Measurements from ENCODE around the gene GPC5.

The GPC5 gene

DNA sequence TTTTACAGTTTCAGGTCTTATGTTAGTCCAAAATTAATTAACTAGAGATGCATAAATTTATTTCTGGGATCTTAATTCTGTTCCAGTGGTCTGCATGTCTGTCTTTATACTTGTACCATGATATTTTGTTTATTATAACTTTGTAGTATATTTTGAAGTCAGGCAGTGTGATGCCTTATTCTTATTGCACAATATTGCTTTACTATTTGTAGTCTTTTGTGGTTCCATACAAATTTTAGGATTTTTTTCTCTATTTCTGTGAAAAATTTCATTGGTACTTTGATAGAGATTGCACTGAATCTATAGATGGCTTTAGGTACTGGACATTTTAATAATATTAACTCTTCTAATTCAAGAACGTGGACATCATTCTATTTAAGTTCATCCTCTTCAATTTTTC, 304.0 kb downstream of the GPC5 start:
- no peak for DNase-seq (ENCODE audit: low read depth in 2 of 3, low spot score in 2 of 3)

DNA sequence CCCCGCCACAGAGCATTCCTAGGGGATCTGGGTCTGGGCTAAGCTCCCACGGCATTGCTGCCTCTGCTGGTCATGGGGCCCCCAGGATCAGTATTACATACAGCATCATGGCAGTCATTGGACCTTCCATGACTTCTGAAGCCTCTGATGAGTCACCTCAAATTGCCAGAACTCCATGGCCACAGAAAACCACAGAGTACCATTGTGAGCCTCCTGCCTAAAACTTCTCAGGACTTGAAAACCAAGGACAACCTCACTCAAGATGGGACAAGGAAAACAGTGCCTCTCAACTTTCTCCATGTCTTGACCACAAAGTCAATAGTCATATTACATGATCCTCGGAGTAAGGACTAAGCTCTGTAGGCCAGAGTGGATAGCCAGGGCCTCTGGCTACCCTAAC, 306.0 kb downstream of the GPC5 start:
- no peak for DNase-seq (ENCODE audit: low read depth in 2 of 3, low spot score in 2 of 3)

DNA sequence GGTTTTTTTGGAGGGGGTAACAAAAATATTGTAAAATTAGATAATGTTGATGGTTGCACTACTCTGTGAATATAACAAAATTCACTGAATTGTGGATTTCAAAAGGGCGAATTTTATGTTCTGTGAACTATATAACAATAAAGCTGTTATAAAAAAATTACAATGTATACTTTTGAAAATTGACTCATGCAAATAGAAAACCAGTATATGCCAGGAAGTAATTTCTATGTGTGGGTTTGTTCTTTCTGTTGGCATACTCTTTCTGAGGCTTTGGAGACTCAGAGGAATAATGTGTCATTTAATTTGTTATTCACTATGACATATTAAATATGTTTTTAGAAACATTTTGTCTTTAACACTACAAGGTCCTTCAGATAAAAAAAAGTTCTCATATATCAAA, 310.1 kb downstream of the GPC5 start:
- no peak for DNase-seq (ENCODE audit: low read depth in 2 of 3, low spot score in 2 of 3)

DNA sequence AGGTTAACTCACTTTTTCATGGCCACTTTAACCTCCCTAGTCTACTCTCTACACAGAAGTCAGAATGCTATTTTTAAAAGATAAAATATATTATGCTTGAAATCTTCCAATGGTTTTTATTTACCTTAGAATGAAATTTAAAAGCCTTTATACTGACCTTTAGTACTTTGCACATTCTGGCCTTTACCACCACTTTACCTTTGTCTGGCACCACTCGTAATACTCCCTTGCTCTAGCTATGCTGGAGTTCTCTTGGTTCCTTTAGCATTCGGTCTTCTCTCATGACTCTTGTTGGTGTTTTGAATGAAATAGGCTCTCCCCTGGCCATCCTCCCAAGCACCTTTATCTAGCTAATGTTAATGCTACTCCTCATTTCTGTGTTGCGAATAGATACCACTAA, 310.8 kb downstream of the GPC5 start:
- DNase-seq (ENCODE audit: low read depth in 2 of 3, low spot score in 2 of 3), result no peak

DNA sequence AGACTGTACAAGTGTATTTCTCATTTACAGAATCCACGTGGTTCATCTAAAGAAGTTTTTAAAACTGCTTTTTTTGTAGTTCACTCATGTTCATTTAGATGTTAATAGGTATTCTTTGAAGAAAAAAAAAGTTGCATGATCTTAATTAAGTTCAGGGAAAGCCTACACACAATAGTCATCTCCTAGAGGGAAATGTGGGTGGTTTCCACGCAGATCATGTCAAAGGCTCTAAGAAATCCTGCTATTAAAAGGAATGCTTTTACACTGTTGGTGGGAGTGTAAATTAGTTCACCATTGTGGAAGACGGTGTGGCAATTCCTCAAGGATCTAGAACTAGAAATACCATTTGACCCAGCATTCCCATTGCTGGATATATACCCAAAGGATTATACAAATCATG, 312.3 kb downstream of the GPC5 start:
- DNase-seq (ENCODE audit: low read depth in 2 of 3, low spot score in 2 of 3), result no peak

DNA sequence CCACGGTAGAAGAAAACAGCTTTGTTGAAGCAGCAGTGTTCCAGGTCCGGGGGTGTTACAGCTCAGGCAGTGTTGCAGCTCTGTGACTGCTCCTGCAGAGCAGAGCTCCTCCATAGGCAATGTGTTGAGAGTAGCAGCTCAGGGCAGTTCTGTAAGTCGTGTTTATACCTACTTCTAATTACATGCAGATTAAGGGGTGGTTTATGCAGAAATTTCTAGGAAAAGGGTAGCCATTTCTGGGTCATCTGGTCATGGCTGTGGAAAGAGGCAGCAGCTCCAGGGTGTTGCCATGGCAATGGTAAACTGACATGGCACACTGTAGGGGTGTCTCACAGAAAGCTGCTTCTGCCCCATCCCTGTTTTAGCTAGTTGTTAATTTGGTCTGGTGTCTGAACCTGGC, 316.4 kb downstream of the GPC5 start:
- no peak for DNase-seq (ENCODE audit: low read depth in 2 of 3, low spot score in 2 of 3)

DNA sequence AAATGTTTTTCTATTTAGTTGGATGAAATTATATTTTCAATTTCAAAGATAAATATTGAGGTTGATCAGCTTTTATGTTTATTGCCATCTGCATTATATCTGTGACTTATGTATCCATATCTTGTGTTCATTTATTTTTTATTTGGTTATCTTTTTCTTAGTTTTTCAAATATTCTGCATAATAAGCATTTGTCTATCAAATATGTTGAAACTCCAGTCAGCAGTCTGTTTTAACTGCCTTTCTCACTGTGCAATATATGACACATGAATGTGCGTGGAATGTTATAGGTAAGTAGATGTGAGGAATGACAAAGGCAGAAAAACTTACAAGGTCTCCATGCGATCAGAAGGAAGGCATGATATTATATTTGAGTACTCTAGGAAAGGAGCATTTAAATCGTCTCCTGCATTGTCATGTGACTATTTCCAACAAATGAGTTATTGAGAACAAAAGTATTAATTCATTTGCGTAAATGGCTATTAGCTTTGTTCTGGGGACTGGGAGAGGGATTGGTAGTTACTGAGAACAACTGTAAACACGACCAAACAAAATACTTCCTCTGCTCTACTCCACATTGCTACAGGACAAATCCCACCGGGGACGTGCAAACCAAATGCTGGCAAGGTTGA, 318.1 kb downstream of the GPC5 start:
- DNase-seq (ENCODE audit: low read depth in 2 of 3, low spot score in 2 of 3), result no peak

DNA sequence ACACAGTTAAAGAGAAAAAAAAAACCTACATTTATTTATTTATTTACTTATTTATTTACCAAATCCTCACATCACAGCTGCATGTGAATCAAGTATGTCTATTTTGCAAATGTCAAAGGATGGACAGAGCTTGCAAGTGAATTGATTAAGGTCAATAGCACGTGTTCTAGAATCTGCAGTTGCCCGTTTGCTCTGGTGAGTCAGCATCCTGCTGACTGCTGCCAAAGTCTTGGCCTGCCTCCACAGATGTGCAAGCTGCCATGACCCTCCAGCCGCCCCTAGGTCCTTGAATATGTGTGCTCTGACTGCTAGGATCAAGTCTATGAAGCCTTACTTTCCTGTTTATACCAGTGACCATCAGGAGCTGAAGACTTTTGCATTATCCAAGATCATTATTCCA, 320.6 kb downstream of the GPC5 start:
- no peak for DNase-seq (ENCODE audit: low read depth in 2 of 3, low spot score in 2 of 3)

DNA sequence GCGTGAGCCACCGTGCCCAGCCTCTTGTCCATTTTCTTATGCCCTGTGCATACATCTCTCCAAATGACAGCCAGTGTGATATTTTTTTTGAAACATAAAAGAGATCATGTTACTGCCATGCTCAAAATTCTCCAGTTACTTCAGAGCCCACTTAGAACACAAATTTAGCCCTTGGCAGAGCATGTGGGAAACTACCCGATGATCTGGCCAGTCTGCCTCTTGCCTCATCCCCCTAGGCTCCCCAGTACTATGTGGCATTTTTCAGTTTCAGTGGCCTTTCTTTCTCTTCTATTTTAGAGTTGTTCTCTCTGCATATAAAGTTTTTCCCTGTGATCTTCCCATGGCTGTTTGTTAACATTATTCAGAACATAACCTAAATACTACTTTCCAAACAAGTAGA, 323.0 kb downstream of the GPC5 start:
- DNase-seq (ENCODE audit: low read depth in 2 of 3, low spot score in 2 of 3), result no peak

DNA sequence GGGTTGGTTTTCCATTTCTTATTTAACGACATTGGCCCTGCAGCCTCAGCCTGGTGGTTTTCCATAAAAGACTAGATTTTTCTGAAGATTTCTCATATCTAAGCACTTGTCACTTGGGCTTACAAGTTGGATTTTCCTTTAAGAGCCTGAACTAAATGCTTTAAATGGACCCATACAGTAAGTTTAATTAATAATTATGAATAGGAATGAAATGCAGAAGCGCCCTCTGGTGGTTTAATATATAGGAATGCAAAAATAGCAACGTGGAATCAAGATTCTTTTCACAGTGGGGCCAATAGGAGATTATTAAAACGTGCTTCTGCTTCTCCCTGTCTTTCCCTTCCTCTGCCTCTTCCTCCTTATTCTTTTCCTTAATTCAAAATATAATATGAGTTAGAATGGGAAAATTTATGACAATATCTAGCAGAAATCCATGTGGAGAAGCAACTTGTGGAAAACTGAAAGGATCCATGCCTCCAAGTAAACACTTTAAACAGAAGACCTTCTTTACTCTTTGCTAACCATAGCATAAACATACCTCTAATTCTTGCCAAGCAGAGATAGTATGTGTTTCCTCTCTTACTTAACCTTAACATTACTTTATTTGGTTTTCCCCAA, 324.0 kb downstream of the GPC5 start:
- no peak for DNase-seq (ENCODE audit: low read depth in 2 of 3, low spot score in 2 of 3)

DNA sequence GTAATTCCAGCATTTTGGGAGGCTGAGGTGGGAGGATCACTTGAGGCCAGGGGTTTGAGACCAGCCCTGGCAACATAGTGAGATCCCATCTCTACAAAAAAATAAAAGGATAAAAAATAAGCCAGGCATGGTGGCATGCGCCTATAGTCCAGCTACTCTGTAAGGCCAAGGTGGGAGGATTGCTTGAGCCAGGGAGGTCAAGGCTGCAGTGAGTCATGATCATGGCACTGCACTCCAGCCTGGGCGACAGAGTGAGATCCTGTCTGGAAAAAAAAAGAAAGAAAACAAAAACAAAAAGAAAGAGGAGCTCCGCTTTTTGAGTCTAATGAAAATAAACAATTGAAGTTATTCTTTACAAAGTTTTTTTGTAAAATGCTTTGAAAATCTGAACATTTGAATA, 326.2 kb downstream of the GPC5 start:
- DNase-seq (ENCODE audit: low read depth in 2 of 3, low spot score in 2 of 3), result no peak

DNA sequence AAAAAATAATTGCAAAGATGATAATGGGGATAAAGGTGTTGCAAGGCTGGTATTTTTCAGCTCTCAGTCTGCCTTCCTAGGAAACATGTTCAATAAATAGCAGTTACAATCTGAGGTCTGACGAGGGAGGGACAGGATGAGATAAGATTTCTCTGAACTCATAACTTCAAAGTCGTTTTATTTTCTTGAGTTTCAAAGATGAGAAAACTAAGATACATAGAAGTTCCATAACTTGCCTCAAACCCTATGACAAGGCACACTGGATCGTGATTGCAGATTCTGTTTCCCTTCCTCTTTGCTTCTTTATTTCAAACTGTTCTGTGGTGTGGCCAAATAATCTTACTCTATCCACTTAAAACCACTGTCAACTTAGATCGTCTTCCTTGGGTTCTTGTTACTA, 327.2 kb downstream of the GPC5 start:
- no peak for DNase-seq (ENCODE audit: low read depth in 2 of 3, low spot score in 2 of 3)

DNA sequence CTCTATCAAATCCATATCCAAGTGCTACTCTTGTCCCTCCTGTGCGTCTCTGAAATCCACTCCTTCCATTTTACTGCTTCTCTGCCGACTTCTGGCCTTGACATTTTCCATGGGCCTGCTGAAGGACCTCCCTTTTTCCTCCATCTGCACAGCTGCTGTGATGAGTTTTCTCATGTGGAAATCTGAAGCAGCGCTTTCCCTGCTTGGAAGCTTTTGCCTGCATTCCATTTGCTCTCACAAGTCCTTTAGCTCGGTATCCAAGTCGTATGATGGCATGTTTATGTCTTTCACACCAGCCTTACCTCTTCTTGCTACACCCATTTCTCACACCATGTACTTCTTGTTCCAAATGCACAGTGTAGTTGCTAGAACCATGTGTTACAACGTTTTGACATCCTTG, 328.2 kb downstream of the GPC5 start:
- DNase-seq (ENCODE audit: low read depth in 2 of 3, low spot score in 2 of 3), result no peak

DNA sequence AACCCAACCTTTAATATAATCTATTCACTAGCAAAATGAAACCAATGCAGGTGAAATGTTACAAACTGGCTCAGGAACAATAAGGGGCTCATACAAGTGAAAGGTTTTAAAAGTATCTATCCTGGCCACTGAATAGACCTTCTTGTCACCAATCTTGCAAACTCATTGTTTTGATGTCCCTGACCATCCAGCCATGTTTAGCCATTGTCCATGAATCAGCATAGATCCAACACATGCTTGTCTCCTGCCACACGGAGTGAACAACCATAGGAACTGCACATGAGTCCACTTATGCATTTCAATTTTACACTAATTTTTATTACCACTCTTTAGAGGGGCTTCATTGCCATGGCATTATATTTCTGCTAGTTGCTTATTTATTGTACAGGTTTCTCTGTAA, 331.4 kb downstream of the GPC5 start:
- DNase-seq (ENCODE audit: low read depth in 2 of 3, low spot score in 2 of 3), result no peak

DNA sequence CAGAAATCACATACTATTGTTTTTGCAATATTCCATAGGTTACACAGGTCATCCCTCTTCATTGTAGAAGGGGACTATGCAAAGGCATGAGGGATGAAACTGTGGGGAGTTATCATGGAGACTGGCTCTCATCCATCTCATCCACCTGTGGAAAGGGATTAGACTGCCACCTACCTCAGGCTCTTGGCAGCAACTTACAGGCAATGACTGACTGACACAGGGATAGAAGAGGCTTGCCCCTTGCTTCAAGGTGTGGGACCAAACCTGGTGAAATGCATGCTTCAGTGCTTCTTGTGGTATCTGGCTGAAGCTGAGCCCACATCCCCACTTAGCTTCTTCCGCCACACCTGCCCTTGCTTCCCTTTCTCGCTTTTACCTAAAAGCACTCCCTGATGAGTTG, 341.3 kb downstream of the GPC5 start:
- DNase-seq (ENCODE audit: low read depth in 2 of 3, low spot score in 2 of 3), result no peak

DNA sequence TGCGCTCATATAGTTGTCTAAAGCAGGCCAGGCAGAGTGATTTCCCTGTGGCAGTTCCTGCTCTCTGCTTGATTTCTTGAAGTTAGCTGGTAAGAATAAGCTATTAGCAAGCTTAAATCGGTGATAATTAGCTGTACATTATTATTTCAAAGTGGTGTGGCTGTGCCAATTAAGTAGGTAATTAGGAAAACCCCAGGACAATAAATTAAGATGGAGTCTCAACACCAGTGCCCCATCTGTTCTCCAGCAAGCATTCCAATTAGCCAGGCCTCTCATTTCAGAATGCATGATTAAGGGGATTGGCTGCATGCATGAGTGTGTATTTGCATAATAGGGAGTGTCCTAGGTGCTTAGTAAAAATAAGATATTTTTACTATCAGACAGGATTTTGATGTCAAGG, 342.3 kb downstream of the GPC5 start:
- DNase-seq (ENCODE audit: low read depth in 2 of 3, low spot score in 2 of 3), result no peak

DNA sequence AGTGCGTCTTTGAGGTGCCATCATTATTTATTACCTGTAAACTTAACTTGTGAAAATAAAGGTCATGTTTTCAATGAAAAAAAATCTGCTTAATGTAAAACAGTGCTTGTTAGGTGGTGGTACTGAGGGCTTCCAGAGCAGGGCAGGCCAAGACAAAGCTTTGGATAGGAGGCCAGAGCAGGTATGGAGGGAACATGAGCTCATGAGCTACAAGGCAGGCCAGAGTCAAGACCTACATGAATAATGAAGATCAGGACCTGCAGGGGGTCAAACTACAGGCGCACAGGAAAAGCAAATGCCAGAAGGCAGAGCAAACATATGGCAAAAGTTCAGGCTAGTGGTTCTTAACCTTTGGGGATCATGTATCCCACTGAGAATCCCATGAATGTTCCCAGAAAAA, 343.5 kb downstream of the GPC5 start:
- no peak for DNase-seq (ENCODE audit: low read depth in 2 of 3, low spot score in 2 of 3)

DNA sequence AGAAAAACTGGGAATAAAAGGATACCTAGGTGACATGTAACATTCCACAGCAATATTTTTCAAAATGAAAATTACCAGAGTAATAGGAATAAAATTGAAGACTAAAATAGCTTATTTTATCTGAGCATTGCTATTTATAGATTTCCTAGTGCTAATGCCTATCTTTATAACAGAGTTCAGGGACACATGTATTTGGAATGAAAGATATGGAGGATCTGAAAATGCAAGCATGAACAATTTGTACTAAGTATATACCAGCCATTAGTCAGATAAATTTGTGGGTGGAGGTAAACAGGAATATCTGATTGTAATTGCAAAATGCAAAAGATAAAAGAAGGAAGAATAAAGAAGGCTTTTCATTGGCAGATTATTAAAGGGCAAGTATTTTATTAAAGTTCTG, 345.9 kb downstream of the GPC5 start:
- no peak for DNase-seq (ENCODE audit: low read depth in 2 of 3, low spot score in 2 of 3)

DNA sequence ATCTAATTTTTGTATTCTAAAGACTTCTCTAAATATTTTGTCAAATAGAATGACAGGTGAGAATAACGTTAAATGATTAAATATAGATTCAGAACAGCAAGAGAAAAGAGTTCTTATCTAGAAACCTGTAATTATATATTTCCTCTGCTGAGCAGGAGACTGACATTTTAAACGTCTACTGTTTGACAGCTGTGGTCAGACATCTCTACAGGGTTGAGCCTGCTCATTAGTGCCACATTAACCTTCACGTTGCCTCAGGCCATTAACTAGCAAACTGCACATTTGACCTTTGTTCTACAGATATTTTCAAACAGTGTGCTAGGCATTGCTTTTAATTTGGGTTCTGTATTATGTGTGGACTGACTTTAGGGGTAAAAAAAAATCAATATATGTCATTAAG, 347.5 kb downstream of the GPC5 start:
- DNase-seq (ENCODE audit: low read depth in 2 of 3, low spot score in 2 of 3), result no peak

DNA sequence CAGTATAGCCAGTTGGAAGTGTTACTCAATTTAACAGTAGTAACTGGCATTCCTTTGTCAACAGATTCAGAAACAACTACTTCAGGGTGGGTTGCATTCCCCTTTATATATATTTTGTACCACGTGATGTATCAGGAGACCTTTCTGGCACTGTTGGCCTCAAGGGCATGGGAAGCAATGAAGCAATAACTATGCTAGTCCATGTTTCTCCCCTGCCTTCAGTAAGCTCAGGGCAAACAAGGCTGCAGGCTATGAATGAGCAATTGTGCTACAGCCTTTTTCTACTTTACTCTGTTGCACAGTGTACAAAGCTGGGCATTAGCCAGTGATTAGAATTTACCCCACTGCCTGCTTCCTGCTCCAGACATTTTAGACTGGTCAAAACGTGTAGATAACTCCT, 348.8 kb downstream of the GPC5 start:
- DNase-seq (ENCODE audit: low read depth in 2 of 3, low spot score in 2 of 3), result no peak

DNA sequence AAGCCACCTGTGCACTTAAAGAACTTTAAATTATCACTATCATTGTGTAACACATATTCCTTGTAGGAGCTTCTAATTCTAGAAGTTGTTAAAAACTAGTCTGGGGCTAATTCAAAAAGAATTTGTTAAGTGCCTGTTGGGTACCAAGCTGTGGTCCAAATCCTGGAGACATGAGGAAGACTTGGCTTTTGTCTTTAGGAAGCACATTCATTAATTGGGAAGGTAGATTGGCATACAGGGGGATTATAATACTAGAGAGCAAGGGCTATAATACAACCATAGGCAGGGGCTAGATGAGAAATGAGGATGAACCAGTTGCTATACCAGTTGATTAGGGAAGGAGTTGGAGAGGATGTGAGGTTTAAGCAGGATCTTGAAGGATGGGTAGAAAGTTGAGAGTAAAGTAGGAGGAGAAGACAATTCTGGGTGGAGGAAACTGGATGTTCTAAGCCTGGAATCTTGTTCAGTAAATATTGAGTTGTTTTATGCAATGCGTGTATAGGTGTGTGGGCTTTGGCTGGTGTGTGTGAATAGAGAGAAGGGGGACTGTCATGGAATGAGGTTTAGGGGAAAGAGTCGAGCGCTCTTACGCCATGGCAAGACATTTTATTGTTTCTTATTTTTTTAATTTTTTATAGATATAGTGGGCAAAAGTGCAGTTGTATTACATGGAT, 350.1 kb downstream of the GPC5 start:
- DNase-seq (ENCODE audit: low read depth in 2 of 3, low spot score in 2 of 3), result no peak

DNA sequence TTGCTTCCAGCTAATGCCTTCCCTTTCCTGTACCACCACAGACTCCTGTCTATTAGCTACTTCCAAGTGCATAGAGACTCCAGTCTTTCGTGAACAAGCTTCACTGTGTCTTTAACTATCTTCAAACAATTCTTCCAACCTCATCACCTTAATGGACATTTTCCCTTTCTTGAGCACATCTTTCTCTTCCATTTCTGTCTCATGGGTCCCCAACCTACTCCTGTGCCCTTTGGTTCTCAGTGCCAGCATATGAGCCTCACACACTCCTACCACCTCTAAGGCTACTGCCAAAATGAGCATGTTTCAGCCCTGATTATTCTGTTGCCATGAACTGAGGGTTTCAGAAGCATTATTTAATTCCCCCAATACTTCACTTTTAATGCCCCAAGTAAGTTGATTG, 360.3 kb downstream of the GPC5 start:
- no peak for DNase-seq (ENCODE audit: low read depth in 2 of 3, low spot score in 2 of 3)

DNA sequence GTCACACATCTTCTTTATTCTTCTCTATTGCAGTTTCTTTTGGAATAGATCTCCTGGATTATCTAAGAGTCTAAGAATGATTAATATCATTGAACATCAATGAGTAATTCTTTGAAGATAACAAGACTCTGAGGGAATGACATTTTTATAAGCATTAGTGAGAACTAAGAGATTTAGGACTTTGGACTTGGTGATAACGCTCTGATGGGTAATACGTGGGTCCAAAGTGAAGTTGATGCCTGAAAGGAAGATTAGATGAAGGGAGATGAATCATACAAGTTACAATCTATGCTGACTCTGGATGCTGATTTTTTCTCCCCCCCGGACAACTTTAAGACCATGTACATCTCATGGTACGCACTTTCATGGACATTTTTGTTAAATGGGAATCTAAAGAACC, 364.5 kb downstream of the GPC5 start:
- no peak for DNase-seq (ENCODE audit: low read depth in 2 of 3, low spot score in 2 of 3)

Data from activated CD8-positive, alpha-beta memory T cell treated with anti-CD3 and anti-CD28 coated beads for 48 hours (primary cell).